Caki2 (cell line): Measurements from ENCODE around the gene TAPT1. TPM values are rescaled to one million over a fixed set of nuclear protein-coding genes. Genes with fewer than 3 reads are reported as not detected.

Source experiments
- DNase-seq: peaks from one replicate; pipeline ENCODE4 v3.0.0-alpha.2; 2015; ENCODE audit warnings: low read depth
- in situ Hi-C: cut with HindIII; loops from 2 replicates; pipeline ENCODE4 v1.10.0; 2016; ENCODE audit warnings: low sequenced_read_pairs, low pct_unique_long_range_greater_than_20kb, mixed read lengths
- total RNA-seq: library from RNA; depleted of rRNA; stranded (reverse); fragments of >200 nt; shearing (Covaris generic); gene quantifications from 2 replicates; pipeline ENCODE4 v1.2.3, GENCODE V29; 2014; ENCODE audit warnings: low replicate concordance

The TAPT1 gene
- total RNA-seq, 1 experiment from 2014 or later = 14.7 TPM

GRCh38 chr4:16225167-16225862, 956 bp downstream of the TAPT1 start:
- in situ Hi-C loops = no loop called here
- peak; percentile 40 for DNase-seq

- DNase-seq = peak; percentile 37
- in situ Hi-C loops = loop anchor here (25.0 kb wide), 1 partner anchor 187 kb away; no protein-coding TSS in a partner anchor
Observed at GRCh38 chr4:16224264-16225166, 1.8 kb downstream of the TAPT1 start.

DNA sequence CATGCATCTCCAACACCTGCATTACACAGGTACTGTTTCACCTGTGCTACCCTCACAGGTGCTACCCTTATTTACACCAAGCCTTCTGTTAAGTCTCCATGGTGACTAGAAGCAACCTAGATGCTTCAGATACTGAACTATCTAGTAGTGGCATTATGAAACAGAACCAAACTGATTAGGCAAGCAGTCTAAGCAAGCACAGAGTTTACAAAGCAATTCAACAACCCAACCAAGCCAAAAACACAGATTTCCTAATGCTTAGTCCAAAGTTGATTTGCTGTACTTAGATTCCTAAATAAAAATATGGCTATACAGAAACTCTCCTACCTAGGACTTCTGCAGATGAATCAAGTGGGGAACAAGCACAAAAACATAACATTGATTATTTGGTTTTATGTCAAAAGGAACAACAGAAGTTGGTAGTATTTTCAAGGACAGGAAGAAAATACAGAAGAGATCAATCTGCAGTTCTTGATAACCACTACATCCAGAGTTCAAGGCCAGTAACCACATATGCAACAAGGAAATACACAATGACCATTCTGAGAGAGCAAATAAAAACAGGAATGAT, 3.2 kb downstream of the TAPT1 start:
- no peak for DNase-seq
- in situ Hi-C loops = loop anchor here (25.0 kb wide), 1 partner anchor 186 kb away; no protein-coding TSS in a partner anchor

GRCh38 chr4:16218950-16219349, 7.3 kb downstream of the TAPT1 start:
- no peak for DNase-seq
- in situ Hi-C loops = loop anchor here (25.0 kb wide), 1 partner anchor 182 kb away; no protein-coding TSS in a partner anchor

DNA sequence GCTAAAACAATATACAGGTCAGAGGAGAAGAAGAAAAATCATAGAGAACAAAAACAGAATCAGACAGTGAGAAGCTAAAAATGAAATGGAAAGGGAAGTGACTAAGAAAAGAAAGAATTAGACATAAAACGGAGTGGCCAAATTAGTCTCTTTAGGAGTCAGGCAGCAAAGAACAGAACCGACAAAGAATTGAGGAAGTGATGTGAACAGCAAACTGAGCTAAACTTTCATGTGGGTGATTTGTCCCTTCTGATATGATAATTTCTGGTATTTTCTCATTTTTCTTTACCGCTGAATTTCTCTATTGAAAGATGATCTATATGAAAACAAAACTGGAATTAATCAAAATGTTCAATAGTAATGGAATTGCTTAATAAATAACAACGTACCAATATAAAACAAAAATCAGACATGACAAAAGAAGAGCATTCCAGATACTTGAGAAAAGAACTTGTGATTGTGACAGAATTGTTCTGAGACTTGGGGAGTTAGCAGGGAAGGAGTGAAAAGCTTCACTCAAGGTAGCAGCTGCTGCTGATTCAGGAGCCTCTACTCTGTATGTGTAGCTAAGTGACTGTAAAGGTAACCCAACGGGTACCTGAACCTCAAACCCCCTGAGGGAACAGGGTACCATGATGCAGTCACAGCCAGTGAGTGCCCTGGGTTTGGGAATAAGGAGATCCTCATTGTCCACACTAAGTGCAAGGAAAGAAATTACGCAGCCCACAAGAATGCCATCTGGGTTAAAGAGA, 8.8 kb downstream of the TAPT1 start:
- no peak for DNase-seq
- in situ Hi-C loops = loop anchor here (25.0 kb wide), 1 partner anchor 180 kb away; no protein-coding TSS in a partner anchor

GRCh38 chr4:16213121-16213520, 13.2 kb downstream of the TAPT1 start:
- in situ Hi-C loops = loop anchor here (25.0 kb wide), 1 partner anchor 176 kb away; no protein-coding TSS in a partner anchor
- no peak for DNase-seq

GRCh38 chr4:16212138-16212782, 14.0 kb downstream of the TAPT1 start:
- DNase-seq = no peak
- in situ Hi-C loops = loop anchor here (25.0 kb wide), 1 partner anchor 175 kb away; no protein-coding TSS in a partner anchor

DNA sequence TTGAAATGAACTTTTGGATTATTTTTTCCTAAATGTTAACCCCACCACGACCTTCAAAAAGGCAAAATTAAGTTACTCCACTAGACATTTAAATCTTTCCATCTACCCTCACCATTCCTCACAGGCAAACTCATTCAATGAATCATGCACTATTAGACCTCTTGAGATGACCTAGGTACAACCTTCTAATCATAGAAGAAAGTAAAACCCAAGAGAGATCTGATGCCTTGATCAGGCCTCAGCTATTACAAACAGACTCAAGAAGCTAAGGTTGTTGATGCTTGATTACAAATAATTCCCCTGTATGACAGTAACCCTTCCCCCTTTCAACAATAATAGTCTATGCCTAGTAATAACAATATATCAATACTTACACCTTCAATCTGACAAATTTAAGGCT, 18.9 kb downstream of the TAPT1 start:
- in situ Hi-C loops = loop anchor here (25.0 kb wide), 1 partner anchor 170 kb away; no protein-coding TSS in a partner anchor
- DNase-seq = no peak

DNA sequence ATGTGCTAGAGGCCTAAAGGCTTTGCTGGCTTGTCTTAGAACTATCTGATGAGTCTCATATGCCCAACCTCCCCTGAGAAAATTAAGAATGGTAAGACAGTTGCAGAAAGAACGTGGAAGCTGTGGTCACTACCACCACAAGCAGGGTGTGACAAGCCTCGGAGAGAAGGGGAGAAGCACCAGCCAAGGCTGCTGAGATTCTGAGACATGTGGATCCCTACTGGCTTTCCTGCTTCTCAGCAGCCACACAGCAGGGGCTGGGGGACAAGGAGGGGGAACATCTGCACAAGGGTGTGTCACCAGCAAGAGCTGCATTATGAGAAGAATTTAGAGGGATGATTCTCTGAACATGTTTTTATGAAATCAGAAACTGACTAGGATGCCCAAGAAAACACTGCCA, 19.4 kb downstream of the TAPT1 start:
- in situ Hi-C loops = loop anchor here (25.0 kb wide), 1 partner anchor 170 kb away; no protein-coding TSS in a partner anchor

GRCh38 chr4:16206301-16206700, 20.0 kb downstream of the TAPT1 start:
- no peak for DNase-seq
- in situ Hi-C loops = loop anchor here (25.0 kb wide), 1 partner anchor 169 kb away; no protein-coding TSS in a partner anchor

More for the DNA sequence above, 19.4 kb downstream of the TAPT1 start:
- no peak for DNase-seq

GRCh38 chr4:16205298-16206164, 20.7 kb downstream of the TAPT1 start:
- DNase-seq = peak; percentile 17

GRCh38 chr4:16204505-16204904, 21.8 kb downstream of the TAPT1 start:
- in situ Hi-C loops = loop anchor here (25.0 kb wide), 1 partner anchor 167 kb away; no protein-coding TSS in a partner anchor
- DNase-seq = no peak

More at GRCh38 chr4:16205298-16206164, 20.7 kb downstream of the TAPT1 start:
- in situ Hi-C loops = loop anchor here (25.0 kb wide), 1 partner anchor 168 kb away; no protein-coding TSS in a partner anchor

- no peak for DNase-seq
- in situ Hi-C loops = loop anchor here (25.0 kb wide), 1 partner anchor 166 kb away; no protein-coding TSS in a partner anchor
Observed at GRCh38 chr4:16203083-16203482, 23.2 kb downstream of the TAPT1 start.

GRCh38 chr4:16202598-16202997, 23.7 kb downstream of the TAPT1 start:
- no peak for DNase-seq
- in situ Hi-C loops = loop anchor here (25.0 kb wide), 1 partner anchor 165 kb away; no protein-coding TSS in a partner anchor

GRCh38 chr4:16199093-16199492, 27.2 kb downstream of the TAPT1 start:
- DNase-seq = no peak
- in situ Hi-C loops = no loop called here
